ENCODE data around the gene SNX20.

Gene SNX20

DNA sequence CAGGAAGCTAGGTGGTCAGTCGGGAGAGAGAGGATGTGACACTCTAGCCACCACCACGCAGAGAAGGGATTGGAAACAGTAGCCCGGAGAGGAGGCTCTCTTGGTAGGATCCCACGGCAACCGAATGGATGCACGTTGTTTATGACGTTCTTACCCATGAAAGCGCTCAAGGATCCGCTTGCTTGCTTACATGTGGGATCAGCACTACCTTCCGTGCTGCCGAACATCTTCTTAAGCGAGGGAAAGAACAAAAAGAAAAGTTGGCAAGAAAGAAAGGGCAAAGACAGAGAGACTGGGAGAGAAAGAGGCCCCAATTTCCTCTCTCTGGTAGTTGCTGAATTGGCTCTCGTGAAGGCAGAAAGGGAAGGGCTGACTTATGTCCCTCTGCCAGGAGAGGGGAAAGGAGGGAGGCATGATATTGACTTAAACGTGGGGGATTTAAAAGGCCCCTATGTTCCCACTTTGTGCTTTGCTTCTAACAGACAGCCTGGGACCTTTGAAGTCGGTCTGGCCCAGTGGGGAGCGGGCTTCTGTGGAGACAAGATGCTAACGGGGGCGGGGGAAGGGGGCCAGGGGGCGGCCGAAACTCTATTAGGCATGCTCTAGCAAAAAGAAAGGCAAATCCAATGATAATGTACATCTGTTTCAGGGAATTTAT lies 35.4 kb downstream of the SNX20 start:
- no peak for ATAC-seq (replicated peaks)
- H3K27ac Mint-ChIP-seq = no peak overlapping the region
- DNase-seq = no peak
- H3K4me1 Mint-ChIP-seq = peaks cover 5% of the 10 kb centered on the region in 2 donors
- H3K36me3 Mint-ChIP-seq = peaks cover 3 to 4% of the 10 kb centered on the region in 2 donors
- no peaks in the 10 kb centered on the region for H3K9me3 Mint-ChIP-seq
- peaks cover 7 to 10% of the 10 kb centered on the region in 2 donors for H3K27me3 Mint-ChIP-seq
- H3K4me3 Mint-ChIP-seq = no peak overlapping the region

- Mint-ChIP-seq H3K9me3 (no peaks in the 10 kb centered on the region), H3K4me3 (no peak overlapping the region), H3K36me3 (peaks cover 3 to 4% of the 10 kb centered on the region in 2 donors), H3K4me1 (peaks cover 5% of the 10 kb centered on the region in 2 donors), H3K27me3 (peaks cover 11 to 17% of the 10 kb centered on the region in 2 donors), H3K27ac (peak overlapping the region; percentile 70)
- ATAC-seq (replicated peaks) (peak; percentile 92 to 93), DNase-seq (peak; percentile 34)
Measured at GRCh38 chr16:50644729-50645128, 36.4 kb downstream of the SNX20 start.

DNA sequence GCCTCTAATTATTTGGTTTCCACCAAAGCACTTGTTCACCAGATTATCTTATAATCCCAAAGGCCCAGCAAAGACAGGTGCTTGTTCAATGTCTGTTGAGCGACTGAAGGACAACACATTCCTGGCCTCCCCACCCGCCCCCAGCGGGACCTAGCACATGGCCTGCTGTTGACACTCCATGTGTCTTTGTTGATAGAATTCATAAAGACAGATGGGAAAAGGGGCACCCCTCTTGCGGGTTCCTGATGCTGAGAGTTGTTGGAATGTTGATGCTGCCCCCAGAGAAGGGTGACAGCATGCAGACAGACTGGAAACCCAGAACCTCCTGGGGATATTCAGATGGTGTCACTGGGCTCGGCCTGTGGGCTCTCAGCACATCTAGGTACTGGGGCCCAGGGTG lies 36.9 kb downstream of the SNX20 start:
- peaks cover 5% of the 10 kb centered on the region in 2 donors for H3K4me1 Mint-ChIP-seq
- no peak overlapping the region for H3K4me3 Mint-ChIP-seq
- DNase-seq = no peak
- peaks cover 1% of the 10 kb centered on the region in 2 donors for H3K36me3 Mint-ChIP-seq
- ATAC-seq (replicated peaks) = no peak
- no peak overlapping the region for H3K27ac Mint-ChIP-seq
- no peaks in the 10 kb centered on the region for H3K9me3 Mint-ChIP-seq
- peaks cover 11 to 19% of the 10 kb centered on the region in 2 donors for H3K27me3 Mint-ChIP-seq

DNA sequence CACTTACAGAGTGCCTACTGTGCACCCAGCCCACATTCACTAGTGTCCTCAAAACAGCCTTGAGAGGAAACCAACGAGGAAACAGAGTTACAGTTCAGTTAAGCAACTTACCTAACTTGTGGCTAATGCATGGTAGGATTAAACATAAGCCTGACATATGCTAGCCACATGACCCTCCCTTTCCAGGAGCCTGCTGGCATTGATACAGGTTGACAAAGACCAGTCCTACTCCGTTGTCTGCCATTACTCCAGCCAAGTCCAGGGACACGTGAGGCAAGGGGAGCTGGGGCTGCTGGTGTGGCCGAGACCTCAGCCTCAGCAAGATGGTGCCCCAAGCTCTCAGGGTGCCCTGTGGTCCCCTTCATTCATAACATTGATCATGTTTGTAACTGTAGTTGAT lies 37.9 kb downstream of the SNX20 start:
- no peak overlapping the region for H3K4me3 Mint-ChIP-seq
- H3K4me1 Mint-ChIP-seq = peaks cover 5% of the 10 kb centered on the region in 2 donors
- no peaks in the 10 kb centered on the region for H3K36me3 Mint-ChIP-seq
- no peak overlapping the region for H3K27ac Mint-ChIP-seq
- H3K9me3 Mint-ChIP-seq = no peaks in the 10 kb centered on the region
- DNase-seq (no peak), ATAC-seq (replicated peaks) (no peak)
- H3K27me3 Mint-ChIP-seq = peaks cover 15 to 23% of the 10 kb centered on the region in 2 donors

GRCh38 chr16:50642349-50642748 lies 38.8 kb downstream of the SNX20 start:
- no peak overlapping the region for H3K4me3 Mint-ChIP-seq
- no peak for ATAC-seq (replicated peaks)
- H3K27ac Mint-ChIP-seq = no peak overlapping the region
- H3K27me3 Mint-ChIP-seq = peaks cover 15 to 24% of the 10 kb centered on the region in 2 donors
- peaks cover 5% of the 10 kb centered on the region in 2 donors for H3K4me1 Mint-ChIP-seq
- no peak for DNase-seq
- H3K36me3 Mint-ChIP-seq = no peaks in the 10 kb centered on the region
- H3K9me3 Mint-ChIP-seq = no peaks in the 10 kb centered on the region

- peaks cover 5% of the 10 kb centered on the region in 2 donors for H3K4me1 Mint-ChIP-seq
- H3K27me3 Mint-ChIP-seq = peaks cover 15 to 27% of the 10 kb centered on the region in 2 donors
- H3K4me3 Mint-ChIP-seq = no peak overlapping the region
- H3K36me3 Mint-ChIP-seq = no peaks in the 10 kb centered on the region
- DNase-seq (no peak), ATAC-seq (replicated peaks) (no peak)
- H3K27ac Mint-ChIP-seq = no peak overlapping the region
- H3K9me3 Mint-ChIP-seq = no peaks in the 10 kb centered on the region
Measured at GRCh38 chr16:50641818-50642187, 39.3 kb downstream of the SNX20 start.

DNA sequence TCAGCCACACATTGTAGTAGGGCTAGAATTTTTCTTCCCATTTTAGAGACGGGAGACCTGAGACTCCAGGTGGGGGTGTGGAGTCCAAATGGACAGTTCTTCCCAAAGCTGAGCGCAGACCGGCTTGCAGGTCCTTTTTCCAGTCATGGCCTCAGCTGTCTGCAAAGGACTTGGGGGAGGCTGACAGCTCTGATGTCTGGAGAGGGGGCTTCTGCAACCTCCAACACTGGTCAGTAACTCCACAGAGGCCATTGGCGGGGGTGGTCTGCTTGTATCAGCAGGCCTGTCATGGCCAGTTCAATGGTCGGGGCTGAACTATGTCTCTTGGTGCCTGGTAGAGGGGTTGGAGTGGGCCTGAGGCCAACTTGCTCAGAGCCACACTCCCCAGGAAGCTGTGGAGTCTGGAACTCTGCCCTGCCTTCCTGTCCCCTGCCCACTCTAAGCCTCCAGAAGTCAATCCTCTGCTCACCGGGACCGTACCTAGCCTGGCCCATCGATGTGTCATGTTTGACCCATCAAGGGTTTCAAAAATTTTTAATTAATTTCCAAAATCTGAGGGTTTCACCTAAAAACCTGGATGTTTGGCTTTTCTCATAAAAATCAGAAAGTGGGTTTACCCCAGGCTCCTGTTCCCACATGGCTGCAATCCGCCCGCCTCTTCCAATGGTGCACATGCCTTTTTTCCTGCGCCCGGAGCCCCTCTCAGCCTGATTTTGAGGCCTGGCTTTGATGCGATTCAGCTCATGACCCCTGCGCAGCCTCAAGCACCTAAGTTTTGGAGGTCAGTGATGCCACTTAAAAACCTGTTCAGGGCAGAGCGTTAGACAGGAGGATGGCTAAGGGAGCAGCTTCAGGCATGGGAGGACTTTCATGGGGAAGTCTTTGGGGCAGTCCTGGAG lies 39.9 kb downstream of the SNX20 start:
- Mint-ChIP-seq H3K27me3 (peaks cover 15 to 27% of the 10 kb centered on the region in 2 donors), H3K36me3 (no peaks in the 10 kb centered on the region), H3K4me1 (peaks cover 5% of the 10 kb centered on the region in 2 donors), H3K4me3 (no peak overlapping the region), H3K27ac (no peak overlapping the region), H3K9me3 (no peaks in the 10 kb centered on the region)
- no peak for ATAC-seq (replicated peaks)
- no peak for DNase-seq

DNA sequence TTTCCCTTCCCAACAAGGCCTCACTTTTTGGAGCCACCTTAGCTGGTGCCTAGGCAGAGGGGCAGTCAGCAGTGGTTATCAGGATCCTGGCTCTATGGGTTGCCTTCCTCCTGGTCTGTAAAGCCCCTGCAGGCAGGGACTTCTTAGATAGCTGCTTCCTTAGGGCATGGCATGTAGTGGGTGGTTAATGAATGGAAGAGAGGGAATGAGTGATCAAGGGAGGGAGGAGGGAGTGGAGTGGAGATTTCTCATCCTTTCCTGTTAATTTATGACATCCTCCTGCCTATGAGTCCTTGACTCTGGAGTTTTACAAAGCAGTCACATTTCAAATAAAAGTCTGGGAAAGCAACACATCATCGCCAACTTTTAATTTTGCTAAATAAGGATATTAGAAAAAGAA lies 40.7 kb downstream of the SNX20 start:
- H3K4me1 Mint-ChIP-seq = peaks cover 5 to 7% of the 10 kb centered on the region in 2 donors
- H3K27ac Mint-ChIP-seq = no peak overlapping the region
- H3K9me3 Mint-ChIP-seq = no peaks in the 10 kb centered on the region
- ATAC-seq (replicated peaks) = no peak
- H3K36me3 Mint-ChIP-seq = no peaks in the 10 kb centered on the region
- peaks cover 15 to 27% of the 10 kb centered on the region in 2 donors for H3K27me3 Mint-ChIP-seq
- H3K4me3 Mint-ChIP-seq = no peak overlapping the region
- no peak for DNase-seq

DNA sequence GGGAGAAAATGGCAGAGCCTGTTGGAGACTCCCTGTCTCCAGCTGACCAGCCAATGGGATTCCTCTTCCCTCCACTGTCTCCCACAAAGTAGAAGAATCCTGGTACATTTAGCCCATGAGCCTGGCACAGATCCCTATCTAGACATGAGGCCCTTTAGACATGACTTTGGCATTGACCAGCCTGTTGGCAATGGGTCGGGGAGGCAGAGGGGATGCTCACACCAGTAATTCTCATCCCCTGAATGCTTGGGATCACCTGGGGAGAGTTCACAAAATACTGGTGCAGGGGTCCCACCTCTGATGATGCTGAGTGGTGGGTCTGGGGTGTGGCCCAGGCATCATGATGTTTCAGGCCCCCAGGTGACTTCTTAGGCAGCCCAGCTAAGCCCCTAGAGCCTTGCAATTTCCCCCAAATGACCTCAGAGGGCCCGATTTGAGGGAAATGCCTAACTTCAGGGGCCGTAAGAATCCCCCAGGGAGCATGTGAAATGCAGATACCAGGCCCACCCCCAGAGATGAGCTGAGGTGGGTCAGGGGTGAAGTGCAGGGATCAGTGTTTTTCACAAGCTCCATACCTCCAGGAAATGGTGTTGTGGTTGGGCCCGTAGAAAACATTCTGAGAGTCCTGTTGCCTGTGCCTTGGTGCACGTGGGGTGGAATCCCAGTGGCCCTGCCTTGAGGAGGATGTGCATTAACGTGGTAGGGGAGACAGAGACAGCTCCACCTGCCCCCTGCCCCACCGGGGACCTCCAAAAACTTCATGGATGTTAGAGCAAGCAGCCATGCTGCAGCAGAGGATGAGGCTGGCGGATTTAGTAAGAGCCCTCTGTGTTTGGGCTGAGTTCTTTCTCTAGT lies 42.1 kb downstream of the SNX20 start:
- H3K36me3 Mint-ChIP-seq = no peaks in the 10 kb centered on the region
- peaks cover 0 to 3% of the 10 kb centered on the region in 2 donors for H3K4me1 Mint-ChIP-seq
- no peak for DNase-seq
- H3K27me3 Mint-ChIP-seq = peaks cover 12 to 35% of the 10 kb centered on the region in 2 donors
- ATAC-seq (replicated peaks) = no peak
- no peaks in the 10 kb centered on the region for H3K9me3 Mint-ChIP-seq
- no peak overlapping the region for H3K4me3 Mint-ChIP-seq
- H3K27ac Mint-ChIP-seq = no peak overlapping the region

DNA sequence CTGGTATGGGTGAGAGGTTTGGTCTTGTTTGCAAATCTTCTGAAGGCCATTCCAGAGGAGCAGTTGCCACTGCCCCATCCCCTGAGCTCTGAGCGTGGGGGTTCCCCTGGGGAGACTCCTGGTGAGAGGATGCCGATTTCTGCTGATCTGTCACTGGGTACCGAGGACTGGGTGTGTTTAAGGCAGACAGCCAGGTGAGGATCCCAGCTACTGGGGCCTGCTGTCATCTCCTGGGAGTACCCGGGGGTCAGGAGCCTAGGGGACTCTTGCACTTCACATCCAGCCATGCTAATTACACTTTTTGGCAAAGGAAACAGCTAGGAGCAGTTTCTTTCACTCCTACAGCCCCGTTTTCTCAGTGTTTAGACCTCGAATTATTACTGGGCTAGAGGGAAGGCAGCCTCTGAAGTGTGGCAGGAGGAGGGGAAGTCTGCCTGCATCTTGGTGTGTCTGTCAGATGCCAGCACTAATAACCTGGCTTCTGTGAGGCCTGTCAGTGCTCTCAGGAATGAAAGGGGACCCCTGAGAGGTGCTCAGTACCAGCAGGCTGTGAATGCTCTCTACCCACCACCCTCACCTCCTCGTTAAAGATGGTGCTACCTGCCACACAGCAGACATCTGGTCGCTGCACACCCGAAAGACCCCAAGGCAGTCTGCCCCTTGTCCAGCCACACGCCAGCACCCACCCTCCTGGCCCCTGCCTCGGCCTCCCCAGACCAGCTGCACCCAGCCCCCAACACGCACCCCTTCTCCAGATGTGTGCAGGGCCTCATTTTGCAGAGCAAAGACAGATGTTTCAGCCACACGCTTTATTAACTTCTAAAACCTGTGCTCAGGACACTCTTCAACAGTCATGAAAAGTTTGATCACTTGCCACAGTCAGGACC lies 43.2 kb downstream of the SNX20 start:
- no peaks in the 10 kb centered on the region for H3K9me3 Mint-ChIP-seq
- peaks cover 0 to 3% of the 10 kb centered on the region in 2 donors for H3K4me1 Mint-ChIP-seq
- peaks cover 12 to 35% of the 10 kb centered on the region in 2 donors for H3K27me3 Mint-ChIP-seq
- no peak overlapping the region for H3K4me3 Mint-ChIP-seq
- no peak for DNase-seq
- no peaks in the 10 kb centered on the region for H3K36me3 Mint-ChIP-seq
- H3K27ac Mint-ChIP-seq = peak overlapping the region; percentile 25
- no peak for ATAC-seq (replicated peaks)

DNA sequence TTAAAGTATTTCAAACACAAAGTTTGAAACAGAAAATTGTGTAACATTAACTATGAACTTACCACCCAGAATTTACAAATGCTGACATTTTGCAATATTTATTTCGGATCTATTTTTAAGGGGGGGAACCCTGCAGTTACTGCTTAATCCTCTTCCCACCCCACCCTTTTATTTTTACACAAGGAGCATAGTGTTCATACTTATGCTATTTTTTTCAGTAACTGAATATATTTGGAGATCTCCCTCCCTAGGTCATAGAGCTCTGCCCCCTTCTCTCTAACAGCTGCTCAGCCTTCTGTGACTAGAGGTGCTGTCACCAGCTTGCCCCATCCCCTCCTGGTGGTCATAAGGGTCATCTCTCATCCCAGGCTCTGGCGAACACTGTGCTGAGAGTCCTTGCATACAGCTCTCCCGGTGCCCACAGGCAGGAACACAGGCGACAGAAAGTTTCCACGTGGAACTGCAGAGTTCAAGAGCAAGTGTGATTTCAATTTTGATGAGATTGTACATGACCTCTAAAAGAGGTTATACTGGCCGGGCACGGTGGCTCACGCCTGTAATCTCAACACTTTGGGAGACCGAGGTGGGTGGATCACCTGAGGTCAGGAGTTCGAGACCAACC lies 44.2 kb downstream of the SNX20 start:
- no peaks in the 10 kb centered on the region for H3K36me3 Mint-ChIP-seq
- DNase-seq = no peak
- H3K4me1 Mint-ChIP-seq = peaks cover 0 to 3% of the 10 kb centered on the region in 2 donors
- no peaks in the 10 kb centered on the region for H3K9me3 Mint-ChIP-seq
- peaks cover 12 to 35% of the 10 kb centered on the region in 2 donors for H3K27me3 Mint-ChIP-seq
- H3K27ac Mint-ChIP-seq = no peak overlapping the region
- ATAC-seq (replicated peaks) = no peak
- H3K4me3 Mint-ChIP-seq = no peak overlapping the region

DNA sequence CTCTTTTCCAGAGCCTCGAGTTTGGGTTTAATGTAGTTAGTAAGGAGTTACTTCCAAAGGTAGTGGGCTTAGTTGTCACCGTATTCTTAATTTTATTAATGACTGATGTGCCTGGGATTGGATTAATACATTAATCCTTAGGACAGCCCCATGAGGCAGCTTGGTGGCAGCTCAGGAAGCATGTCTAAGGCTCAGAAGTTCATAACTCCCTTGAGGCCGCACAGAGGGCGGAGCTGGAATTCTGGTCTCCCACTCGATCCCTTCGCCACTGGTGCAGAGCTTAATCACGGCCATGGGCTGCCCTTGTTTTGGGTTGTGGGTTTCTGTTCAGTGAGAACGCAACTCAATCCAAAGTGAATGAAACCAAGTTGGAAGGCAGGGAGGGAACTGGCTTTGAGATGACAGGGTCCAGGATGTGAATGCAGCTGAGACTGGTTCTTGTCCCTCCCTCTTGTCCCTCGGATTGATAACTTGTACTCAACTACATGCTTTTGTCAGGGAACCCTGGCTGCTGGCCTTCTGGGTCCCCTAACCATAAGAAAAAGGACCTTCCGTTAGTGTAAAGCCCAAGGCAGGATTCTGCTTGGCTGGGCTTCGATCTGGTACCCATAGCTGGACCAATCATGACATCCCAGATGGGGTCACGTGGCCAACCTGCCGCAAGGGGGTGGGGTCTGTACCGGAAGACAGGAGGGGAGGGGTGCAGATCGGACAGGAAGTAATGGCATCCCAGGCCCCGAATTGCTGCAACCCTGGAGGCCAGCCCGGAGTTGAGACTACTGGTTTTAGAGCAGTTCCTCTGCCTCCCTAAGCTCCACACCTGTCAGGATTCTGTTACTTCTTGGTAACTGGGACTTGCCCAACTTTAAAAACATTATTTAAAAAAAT lies 45.4 kb downstream of the SNX20 start:
- Mint-ChIP-seq H3K36me3 (no peaks in the 10 kb centered on the region), H3K4me3 (no peak overlapping the region), H3K9me3 (no peaks in the 10 kb centered on the region), H3K27me3 (peaks cover 12 to 26% of the 10 kb centered on the region in 2 donors), H3K27ac (no peak overlapping the region), H3K4me1 (peaks cover 0 to 3% of the 10 kb centered on the region in 2 donors)
- DNase-seq (no peak), ATAC-seq (replicated peaks) (peak in 1 of 2 donors; percentile 25)

Measured in stimulated activated naive B cell treated with anti-CD40 and anti-IgM and Interleukin-4, amounts not matched to agents 10 μg/mL and 1 μg/mL and 100 μg/mL, for 72 hours (primary cell).